Breast epithelium (tissue), 3 donors: ENCODE measurements around the gene ZCCHC3.

Experiments
- CTCF ChIP-seq, 3 donors: fragments of 450-650 bp; IDR thresholded peaks; one replicate each; pipeline ENCODE4 v1.5.1; 2016 to 2017; ENCODE audit warnings: antibody characterized with exemption in 3 of 3, mild to moderate bottlenecking in 3 of 3, moderate library complexity in 3 of 3
- POLR2AphosphoS5 ChIP-seq, 3 donors: sonication (generic); formaldehyde crosslinking; IDR thresholded peaks; one replicate each; pipeline ENCODE4 v1.6.1; 2017; ENCODE audit warnings: antibody characterized with exemption in 3 of 3

- no peak for TF ChIP-seq CTCF (IDR thresholded peaks at IDR 0.05)
- TF ChIP-seq POLR2AphosphoS5 (IDR thresholded peaks at IDR 0.05): no peak
Measured at GRCh38 chr20:257419-257818, 40.0 kb upstream of the ZCCHC3 start, which contains the start of gene DEFB132.
